SW 1271 (cell line): ENCODE measurements around the gene NT5DC2.
"Not testable (repeated sequence)": the region's sequence is repeated elsewhere in the genome, so short reads cannot be mapped to it uniquely, and the experiment has no call there.

Source experiments
- DNase-seq, 2 experiments: peaks; one replicate each; lab custom pipeline; 2025; lab: John Stamatoyannopoulos, UW

The NT5DC2 gene

GRCh38 chr3:52537165-52537620 lies 3.5 kb upstream of the NT5DC2 start:
- DNase-seq = peak in 1 of 2 experiments; percentile 22

GRCh38 chr3:52536369-52537164 lies 2.9 kb upstream of the NT5DC2 start, which contains the start of gene UQCC5:
TSS of gene UQCC5 (plus strand) at chr3:52536605. CDS start at chr3:52536756, 151 bp downstream.
- peak; percentile 69 to 89 for DNase-seq

GRCh38 chr3:52536112-52536368 lies 2.4 kb upstream of the NT5DC2 start:
- no peak for DNase-seq

- no peak for DNase-seq
These were observed 1.9 kb upstream of the NT5DC2 start for GRCh38 chr3:52535411-52536111.

GRCh38 chr3:52534281-52535183 lies 875 bp upstream of the NT5DC2 start:
- DNase-seq = peak in 1 of 2 experiments; percentile 28

GRCh38 chr3:52532838-52533622 lies 627 bp downstream of the NT5DC2 start:
- no peak for DNase-seq

GRCh38 chr3:52532517-52532837 lies 1.2 kb downstream of the NT5DC2 start:
- DNase-seq = no peak

GRCh38 chr3:52531860-52532516 lies 1.7 kb downstream of the NT5DC2 start:
- no peak for DNase-seq

GRCh38 chr3:52530918-52531826 lies 2.5 kb downstream of the NT5DC2 start:
- no peak for DNase-seq

- no peak for DNase-seq
These were observed 4.0 kb downstream of the NT5DC2 start for GRCh38 chr3:52529376-52530333.

GRCh38 chr3:52528586-52529375 lies 4.9 kb downstream of the NT5DC2 start:
- no peak for DNase-seq

GRCh38 chr3:52527732-52528585 lies 5.7 kb downstream of the NT5DC2 start:
- DNase-seq = no peak

- no peak for DNase-seq
These were observed 6.5 kb downstream of the NT5DC2 start for GRCh38 chr3:52527039-52527731.

GRCh38 chr3:52526671-52527038 lies 7.0 kb downstream of the NT5DC2 start:
- not testable (repeated sequence) for DNase-seq

GRCh38 chr3:52525680-52526561 lies 7.7 kb downstream of the NT5DC2 start:
- DNase-seq = no peak
